SK-N-SH (cell line): ENCODE measurements around the gene NEU3. TPM values are rescaled to one million over a fixed set of nuclear protein-coding genes. Genes with fewer than 3 reads are reported as not detected.

Source experiments
- CTCF ChIA-PET: fragments of 300-600, 350-600 bp; formaldehyde crosslinking; extraction: SDS; loops from one replicate; lab custom pipeline; 2021; lab: Yijun Ruan, JAX
- POLR2A ChIA-PET: fragments of 350-600 bp; sonication (Branson Sonifier 250); formaldehyde crosslinking; extraction: SDS; loops from one replicate; lab custom pipeline; 2020; ENCODE audit warnings: antibody characterized with exemption, inconsistent platforms; lab: Yijun Ruan, JAX
- DNase-seq: peaks from one replicate; pipeline ENCODE4 v3.0.0; 2012
- H2AFZ ChIP-seq: fragments of 200-600 bp; sonication (generic); 2 replicates; pipeline ENCODE4 v1.8.1; 2016; ENCODE audit warnings: antibody characterized with exemption, mild to moderate bottlenecking, low read depth
- H3F3A ChIP-seq: fragments of 200-600 bp; sonication (generic); replicated peaks from 2 replicates; pipeline ENCODE3; 2016; ENCODE audit warnings: antibody characterized with exemption, mild to moderate bottlenecking; ENCODE audit not compliant: insufficient read depth
- H3K27ac ChIP-seq, 2 experiments: fragments of 200-500 bp in 1 of 2; fragments of 200-600 bp in 1 of 2; sonication (Bioruptor generic) in 1 of 2; sonication (generic), shearing (Covaris generic) in 1 of 2; 2 replicates each; pipeline versions ENCODE4 v1.5.1 to v1.6.1; 2014 to 2016; ENCODE audit warnings: low read depth in 2 of 2, inconsistent platforms in 1 of 2, low read length in 1 of 2, mild to moderate bottlenecking in 1 of 2, mixed read lengths in 1 of 2
- H3K27me3 ChIP-seq: fragments of 200-600 bp; sonication (generic), shearing (Covaris generic); 2 replicates; pipeline ENCODE4 v1.6.1; 2016; ENCODE audit warnings: mixed run types; ENCODE audit not compliant: insufficient read depth
- H3K36me3 ChIP-seq, 2 experiments: fragments of 200-500 bp in 1 of 2; fragments of 200-600 bp in 1 of 2; sonication (Bioruptor generic) in 1 of 2; sonication (generic) in 1 of 2; replicated peaks in 1 of 2; 2 replicates each; pipeline versions ENCODE3 to v1.5.1; 2014 to 2016; ENCODE audit warnings: low read length in 1 of 2, mild to moderate bottlenecking in 1 of 2; ENCODE audit not compliant: insufficient read depth in 2 of 2, control insufficient read depth in 1 of 2
- H3K4me1 ChIP-seq, 2 experiments: fragments of 200-500 bp in 1 of 2; fragments of 200-600 bp in 1 of 2; sonication (Bioruptor generic) in 1 of 2; sonication (generic), shearing (Covaris generic) in 1 of 2; 2 replicates each; pipeline versions ENCODE4 v1.5.1 to v1.6.1; 2014 to 2016; ENCODE audit warnings: low read depth in 1 of 2, low read length in 1 of 2, mixed run types in 1 of 2; ENCODE audit not compliant: insufficient read depth in 2 of 2, control insufficient read depth in 1 of 2
- H3K4me2 ChIP-seq: fragments of 200-600 bp; sonication (generic), shearing (Covaris generic); 2 replicates; pipeline ENCODE4 v1.6.1; 2017; ENCODE audit warnings: mixed run types
- H3K4me3 ChIP-seq, 2 experiments: fragments of 200-500 bp in 1 of 2; fragments of 200-600 bp in 1 of 2; sonication (Bioruptor generic) in 1 of 2; sonication (generic), shearing (Covaris generic) in 1 of 2; 2 replicates each; pipeline versions ENCODE4 v1.5.1 to v1.8.1; 2014 to 2016; ENCODE audit warnings: low read depth in 2 of 2, inconsistent platforms in 1 of 2, low read length in 1 of 2, mild to moderate bottlenecking in 1 of 2, mixed read lengths in 1 of 2, moderate library complexity in 1 of 2
- H3K79me2 ChIP-seq: fragments of 200-600 bp; sonication (generic); 2 replicates; pipeline ENCODE4 v1.8.1; 2017; ENCODE audit warnings: mild to moderate bottlenecking; ENCODE audit not compliant: insufficient read depth
- H3K9ac ChIP-seq: fragments of 200-600 bp; sonication (generic); 2 replicates; pipeline ENCODE4 v1.6.1; 2017; ENCODE audit warnings: mixed run types
- H3K9me2 ChIP-seq: fragments of 200-600 bp; sonication (generic); 2 replicates; pipeline ENCODE4 v1.6.1; 2017; ENCODE audit warnings: mixed run types
- H3K9me3 ChIP-seq: fragments of 200-600 bp; sonication (generic); 2 replicates; pipeline ENCODE4 v1.6.1; 2017; ENCODE audit warnings: mixed run types, mild to moderate bottlenecking, moderate library complexity
- H4K20me1 ChIP-seq: fragments of 200-600 bp; sonication (generic); 2 replicates; pipeline ENCODE4 v1.6.1; 2017; ENCODE audit warnings: mild to moderate bottlenecking, mixed run types; ENCODE audit not compliant: insufficient read depth
- EZH2phosphoT487 ChIP-seq: fragments of 200-600 bp; sonication (generic); IDR thresholded peaks from 2 replicates; pipeline ENCODE4 v1.6.1; 2017; ENCODE audit warnings: low read depth, mixed run types, mild to moderate bottlenecking, antibody characterized with exemption, moderate library complexity, borderline replicate concordance
- IRF3 ChIP-seq: fragments of 150-350 bp; IDR thresholded peaks from 2 replicates; pipeline ENCODE4 v1.6.1; 2016; ENCODE audit warnings: mild to moderate bottlenecking, low read depth, low read length
- JUND ChIP-seq: IDR thresholded peaks from 2 replicates; pipeline ENCODE4 v1.4.0; 2012
- NRF1 ChIP-seq: IDR thresholded peaks from 2 replicates; pipeline ENCODE4 v1.6.1; 2012; ENCODE audit warnings: low read depth, mild to moderate bottlenecking, low read length
- PBX3 ChIP-seq: IDR thresholded peaks from 2 replicates; pipeline ENCODE4; 2012
- POLR2AphosphoS5 ChIP-seq: IDR thresholded peaks from 2 replicates; pipeline ENCODE4 v1.6.1; 2012; ENCODE audit warnings: low read depth, low read length
- RAD21 ChIP-seq: IDR thresholded peaks from 2 replicates; pipeline ENCODE4 v1.6.1; 2012; ENCODE audit warnings: mild to moderate bottlenecking, low read length
- RFX5 ChIP-seq: IDR thresholded peaks from 2 replicates; pipeline ENCODE4 v1.6.1; 2012; ENCODE audit warnings: mild to moderate bottlenecking, improper control_type of control experiment, low read length
- USF2 ChIP-seq: fragments of 150-350 bp; IDR thresholded peaks from 2 replicates; pipeline ENCODE4 v1.6.1; 2017; ENCODE audit warnings: antibody characterized with exemption, low read length, low read depth, borderline replicate concordance
- YY1 ChIP-seq: IDR thresholded peaks from 2 replicates; pipeline ENCODE4 v1.4.0; 2012; ENCODE audit warnings: low read depth, mild to moderate bottlenecking
- WGBS: methylation state at CpG from one replicate; pipeline ENCODE4 v1.1.6; 2017; ENCODE audit warnings: low lambda C conversion rate; 5-methylcytosine and 5-hydroxymethylcytosine counted together
- polyA plus RNA-seq, 3 experiments: library from polyadenylated mRNA; depleted of rRNA; stranded (reverse); fragments of >200 nt; gene quantifications; 2 replicates each; pipeline ENCODE4 v1.2.3, GENCODE V29; 2012
- TF ChIP-seq, protein P1 (sequence below): IDR thresholded peaks from 2 replicates; pipeline ENCODE4 v1.4.0; 2012; ENCODE audit warnings: low read depth, borderline replicate concordance
- TF ChIP-seq, protein P2 (sequence below): IDR thresholded peaks from 2 replicates; pipeline ENCODE4 v1.4.0; 2012; ENCODE audit warnings: low read depth

The NEU3 gene
- polyA plus RNA-seq, 1 of the 3 experiments (the other 2 are of a cell fraction), result 5.7 TPM

- Histone ChIP-seq H3K9ac (no peak overlapping the region), H3K9me3 (no peaks in the 10 kb centered on the region), H3K79me2 (no peaks in the 10 kb centered on the region), H3K4me3 (no peak overlapping the region), H4K20me1 (no peaks in the 10 kb centered on the region), H2AFZ (no peak overlapping the region), H3K27me3 (no peaks in the 10 kb centered on the region), H3F3A (no peaks in the 10 kb centered on the region), H3K27ac (no peak overlapping the region), H3K9me2 (no peaks in the 10 kb centered on the region; the same call in 1 of the 2 replicates), H3K4me2 (no peak overlapping the region), H3K4me1 (peaks cover 0 to 7% of the 10 kb centered on the region in 2 experiments; a peak in 1 of 4 replicates), H3K36me3 (no peaks in the 10 kb centered on the region)
- TF ChIP-seq EZH2phosphoT487, result no peak
- no peak for TF ChIP-seq POLR2AphosphoS5
- TF ChIP-seq, protein P1, sequence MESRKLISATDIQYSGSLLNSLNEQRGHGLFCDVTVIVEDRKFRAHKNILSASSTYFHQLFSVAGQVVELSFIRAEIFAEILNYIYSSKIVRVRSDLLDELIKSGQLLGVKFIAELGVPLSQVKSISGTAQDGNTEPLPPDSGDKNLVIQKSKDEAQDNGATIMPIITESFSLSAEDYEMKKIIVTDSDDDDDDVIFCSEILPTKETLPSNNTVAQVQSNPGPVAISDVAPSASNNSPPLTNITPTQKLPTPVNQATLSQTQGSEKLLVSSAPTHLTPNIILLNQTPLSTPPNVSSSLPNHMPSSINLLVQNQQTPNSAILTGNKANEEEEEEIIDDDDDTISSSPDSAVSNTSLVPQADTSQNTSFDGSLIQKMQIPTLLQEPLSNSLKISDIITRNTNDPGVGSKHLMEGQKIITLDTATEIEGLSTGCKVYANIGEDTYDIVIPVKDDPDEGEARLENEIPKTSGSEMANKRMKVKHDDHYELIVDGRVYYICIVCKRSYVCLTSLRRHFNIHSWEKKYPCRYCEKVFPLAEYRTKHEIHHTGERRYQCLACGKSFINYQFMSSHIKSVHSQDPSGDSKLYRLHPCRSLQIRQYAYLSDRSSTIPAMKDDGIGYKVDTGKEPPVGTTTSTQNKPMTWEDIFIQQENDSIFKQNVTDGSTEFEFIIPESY, result no peak
- TF ChIP-seq YY1, result no peak
- no peak for TF ChIP-seq RFX5
- TF ChIP-seq NRF1, result no peak
- no peak for TF ChIP-seq USF2
- TF ChIP-seq, protein P2, sequence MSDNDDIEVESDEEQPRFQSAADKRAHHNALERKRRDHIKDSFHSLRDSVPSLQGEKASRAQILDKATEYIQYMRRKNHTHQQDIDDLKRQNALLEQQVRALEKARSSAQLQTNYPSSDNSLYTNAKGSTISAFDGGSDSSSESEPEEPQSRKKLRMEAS, result no peak
- no peak for TF ChIP-seq RAD21
- no peak for TF ChIP-seq JUND
- TF ChIP-seq PBX3, result no peak
- TF ChIP-seq IRF3, result no peak
- no peak for DNase-seq
- ChIA-PET POLR2A (no interaction called here), CTCF (interaction anchor here (1.6 kb wide), 1 partner anchor 100 kb away, joined by 4 read pairs; no protein-coding TSS in a partner anchor)
- WGBS, result 78% methylated on average over 10 of the region's 11 CpGs
Measured at GRCh38 chr11:75040167-75040770, 51.5 kb downstream of the NEU3 start.
